ENCODE data around the gene BMP6. TPM values are rescaled to one million over a fixed set of nuclear protein-coding genes. Genes with fewer than 3 reads are reported as not detected.

Gene BMP6
- total RNA-seq, 1 experiment from 2014 or later, result 1.6 TPM

GRCh38 chr6:7828124-7828523 is 102.2 kb downstream of the BMP6 start:
- CTCF ChIA-PET, result no interaction called here
- intact Hi-C loops (cut with micrococcal nuclease), result no loop called here

More at GRCh38 chr6:7828124-7828523, 102.2 kb downstream of the BMP6 start:
- Histone ChIP-seq H3K79me2 (ENCODE audit: insufficient read depth, low read length) (no peaks in the 10 kb centered on the region), H3K4me2 (ENCODE audit: low read length) (no peak overlapping the region), H2AFZ (ENCODE audit: low read depth, low read length, poor library complexity, severe bottlenecking) (no peak overlapping the region), H3K4me3 (replicated peaks in 1 of 2; ENCODE audit: low read depth in 1 of 2, low read length in 2 of 2) (no peak overlapping the region), H3K36me3 (ENCODE audit: control insufficient read depth in 1 of 2, insufficient read depth in 2 of 2, low read length in 2 of 2) (no peaks in the 10 kb centered on the region), H4K20me1 (ENCODE audit: insufficient read depth) (no peaks in the 10 kb centered on the region), H3K9ac (ENCODE audit: low read length) (no peak overlapping the region), H3K4me1 (ENCODE audit: control insufficient read depth in 1 of 2, insufficient read depth in 2 of 2, low read length in 2 of 2) (no peaks in the 10 kb centered on the region), H3K9me3 (ENCODE audit: control insufficient read depth in 1 of 2, insufficient read depth in 1 of 2, low read depth in 1 of 2, low read length in 2 of 2) (no peaks in the 10 kb centered on the region), H3K27ac (ENCODE audit: low read depth, low read length) (no peak overlapping the region), H3K27me3 (ENCODE audit: insufficient read depth, low read length) (no peaks in the 10 kb centered on the region), H3K9me2 (ENCODE audit: insufficient read depth) (no peaks in the 10 kb centered on the region)
- TF ChIP-seq ZBTB33 (IDR thresholded peaks at IDR 0.05; ENCODE audit: extremely low read depth, insufficient replicate concordance, low read length) (no peak), ATF3 (IDR thresholded peaks at IDR 0.05) (no peak), CBX3 (IDR thresholded peaks at IDR 0.05; ENCODE audit: low read depth) (no peak), SRF (IDR thresholded peaks at IDR 0.05; ENCODE audit: low read depth) (no peak), POLR2AphosphoS5 (IDR thresholded peaks at IDR 0.05; ENCODE audit: low read depth, low read length) (no peak), EZH2phosphoT487 (IDR thresholded peaks at IDR 0.05; ENCODE audit: borderline replicate concordance) (no peak), POLR2A (IDR thresholded peaks at IDR 0.05; ENCODE audit: borderline replicate concordance, extremely low read depth, insufficient read depth, insufficient read length) (no peak), CEBPB (IDR thresholded peaks at IDR 0.05; ENCODE audit: low read depth) (no peak), TCF7L2 (IDR thresholded peaks at IDR 0.05; ENCODE audit: borderline replicate concordance, extremely low read depth, insufficient read depth, insufficient read length) (no peak), REST (IDR thresholded peaks at IDR 0.05; ENCODE audit: low read depth) (no peak), ZNF274 (IDR thresholded peaks at IDR 0.05; ENCODE audit: low read depth, low read length) (no peak), EGR1 (IDR thresholded peaks at IDR 0.05; ENCODE audit: low read depth) (no peak), CTCF (IDR thresholded peaks at IDR 0.05 in 2 of 3, conservative IDR thresholded peaks at IDR 0.05 in 1 of 3; ENCODE audit: borderline replicate concordance in 1 of 3, insufficient read depth in 1 of 3, low read depth in 2 of 3, low read length in 2 of 3) (no peak), SIN3A (IDR thresholded peaks at IDR 0.05; ENCODE audit: low read depth) (no peak), ELF1 (IDR thresholded peaks at IDR 0.05; ENCODE audit: borderline replicate concordance, low read depth) (no peak), JUND (IDR thresholded peaks at IDR 0.05) (no peak), EZH2 (IDR thresholded peaks at IDR 0.05) (no peak), FOSL1 (IDR thresholded peaks at IDR 0.05; ENCODE audit: low read depth) (no peak), RAD21 (IDR thresholded peaks at IDR 0.05; ENCODE audit: low read depth) (no peak), ZFX (IDR thresholded peaks at IDR 0.05) (no peak)
- DNase-seq (ENCODE audit: low read depth, low spot score) (no peak), ATAC-seq (no peak)
- ChIA-PET RAD21 (ENCODE audit: low non-redundant PET in 1 of 2, low total read pairs in 2 of 2, uncharacterized antibody in 2 of 2, unreplicated experiment in 2 of 2) (no interaction called here), POLR2A (no interaction called here)
- no TSS peak for BruUV-seq (replicated peaks)

Data from HCT116 (cell line).